HG03520 (cell line): ENCODE results near the gene CIBAR2.
"Not testable (repeated sequence)": the region's sequence is repeated elsewhere in the genome, so short reads cannot be mapped to it uniquely, and the experiment has no call there.

Experiments
- ATAC-seq: cut with Tn5 transposase; IDR thresholded peaks from one replicate; pipeline ENCODE4 v1.9.1; 2021; ENCODE audit warnings: mild to moderate bottlenecking, moderate library complexity; ENCODE audit not compliant: unreplicated experiment

The CIBAR2 gene

GRCh38 chr16:85064186-85064585 is 48.1 kb downstream of the CIBAR2 start:
- no peak for ATAC-seq

GRCh38 chr16:85062845-85063244 is 49.4 kb downstream of the CIBAR2 start:
- ATAC-seq = no peak

- no peak for ATAC-seq
Observed at GRCh38 chr16:85062323-85062722, 49.9 kb downstream of the CIBAR2 start.

DNA sequence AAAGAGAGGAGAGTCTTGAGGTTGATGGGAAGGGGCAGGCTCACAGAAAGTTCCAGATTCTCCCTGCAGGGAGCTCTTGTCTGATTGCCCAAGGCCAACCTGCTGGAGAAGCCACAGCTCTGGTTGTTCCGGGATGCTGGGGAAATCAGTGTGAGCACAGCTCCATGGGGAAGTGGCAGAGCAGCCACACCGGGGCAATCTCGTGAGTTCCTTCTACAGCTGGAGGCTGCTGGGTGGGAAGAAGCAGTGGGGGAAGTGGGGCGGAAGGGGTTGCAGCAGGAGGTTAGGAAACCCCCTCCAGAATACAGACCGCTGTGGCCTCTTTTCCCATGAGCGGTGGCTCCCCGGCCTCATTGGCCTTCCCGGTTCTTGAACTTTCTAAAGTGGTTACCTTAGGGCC is 50.7 kb downstream of the CIBAR2 start:
- no peak for ATAC-seq

DNA sequence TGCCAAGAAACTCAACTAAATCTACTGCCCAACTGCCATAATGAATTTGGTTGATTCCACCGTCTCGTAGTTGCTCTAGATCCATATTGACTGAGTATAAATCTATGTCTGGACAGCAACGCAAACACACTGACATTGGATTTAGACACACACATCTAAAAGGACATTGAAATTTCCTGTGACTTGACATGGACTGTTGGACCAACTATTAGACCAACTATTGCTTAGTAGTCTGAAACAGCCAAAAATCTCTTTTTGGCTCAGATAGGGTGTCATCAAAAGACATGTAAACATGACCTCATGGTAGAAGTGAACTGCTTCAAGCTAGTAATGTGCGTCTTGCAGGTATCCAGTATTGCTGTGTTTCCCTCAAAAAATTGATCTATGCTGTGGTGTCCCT is 53.4 kb downstream of the CIBAR2 start:
- no peak for ATAC-seq

GRCh38 chr16:85057948-85058347 is 54.3 kb downstream of the CIBAR2 start:
- no peak for ATAC-seq

- no peak for ATAC-seq
Observed at GRCh38 chr16:85057212-85057889, 54.9 kb downstream of the CIBAR2 start.

GRCh38 chr16:85056211-85056748 is 56.0 kb downstream of the CIBAR2 start:
- ATAC-seq = no peak

- ATAC-seq = peak; percentile 86
Observed at GRCh38 chr16:85055493-85056210, 56.6 kb downstream of the CIBAR2 start.

- ATAC-seq = no peak
Observed at GRCh38 chr16:85054948-85055492, 57.3 kb downstream of the CIBAR2 start.

DNA sequence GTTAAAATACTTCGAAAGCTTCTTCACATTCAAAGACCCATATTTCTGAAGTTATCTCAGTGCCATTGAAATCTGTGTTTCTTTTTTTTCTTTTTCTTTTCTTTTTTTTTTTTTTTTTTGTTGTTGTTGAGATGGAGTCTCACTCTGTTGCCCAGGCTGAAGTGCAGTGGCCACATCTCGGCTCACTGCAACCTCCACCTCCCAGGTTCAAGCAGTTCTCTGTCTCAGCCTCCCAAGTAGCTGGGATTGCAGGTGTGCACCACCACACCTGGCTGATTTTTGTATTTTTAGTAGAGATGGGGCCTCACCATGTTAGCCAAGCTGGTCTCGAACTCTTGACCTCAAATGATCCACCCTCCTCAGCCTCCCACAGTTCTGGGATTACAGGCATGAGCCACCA is 58.0 kb downstream of the CIBAR2 start:
- ATAC-seq = not testable (repeated sequence)

DNA sequence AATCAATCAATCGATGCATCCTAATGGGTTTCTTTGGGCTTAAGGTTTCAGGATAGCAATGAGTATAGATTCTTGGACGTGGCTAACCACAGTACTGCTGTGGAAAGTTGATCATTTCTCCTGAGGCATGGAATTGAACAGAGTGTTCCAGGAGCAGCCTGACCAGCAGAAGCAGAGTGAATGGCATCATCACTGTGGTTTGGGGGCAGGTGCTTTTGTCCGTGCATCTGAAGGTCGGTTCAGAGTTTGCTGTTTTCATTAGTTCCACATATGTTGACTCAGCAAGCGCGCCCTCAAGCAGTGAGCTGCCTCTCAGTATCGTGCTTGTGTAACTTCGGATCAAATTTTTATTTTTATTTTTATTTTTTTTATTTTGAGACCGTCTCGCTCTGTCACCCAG is 59.7 kb downstream of the CIBAR2 start:
- ATAC-seq = no peak

GRCh38 chr16:85051683-85052082 is 60.6 kb downstream of the CIBAR2 start:
- no peak for ATAC-seq

GRCh38 chr16:85051067-85051581 is 61.1 kb downstream of the CIBAR2 start:
- no peak for ATAC-seq

DNA sequence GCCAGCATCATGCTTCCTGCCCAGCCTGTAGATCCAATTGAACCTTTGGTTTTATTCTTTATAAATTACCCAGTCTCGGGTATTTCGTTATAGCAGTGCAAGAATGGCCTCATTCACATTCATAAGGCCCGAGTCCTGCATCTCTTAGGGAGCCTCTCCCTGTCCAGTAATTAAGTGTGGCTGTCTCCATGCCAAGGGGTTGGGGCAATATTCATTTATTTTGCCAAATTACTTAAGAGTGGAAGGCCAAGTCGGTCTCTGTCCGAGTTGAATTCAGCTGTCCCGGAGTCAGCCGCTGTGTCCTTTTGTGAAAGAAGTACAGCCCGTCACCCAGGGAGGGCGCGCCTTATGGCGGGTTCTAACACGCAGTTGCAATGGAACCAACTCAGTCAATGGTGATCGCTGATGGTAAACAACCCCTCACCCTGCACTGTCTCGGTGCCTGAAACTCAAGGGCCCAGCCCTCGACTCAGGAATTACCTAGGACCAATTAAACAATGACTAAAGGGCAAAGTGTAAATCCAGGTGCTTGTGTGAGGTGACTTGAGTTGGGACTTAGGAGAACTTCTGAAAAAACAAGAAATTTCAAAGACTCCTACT is 62.5 kb downstream of the CIBAR2 start:
- no peak for ATAC-seq

DNA sequence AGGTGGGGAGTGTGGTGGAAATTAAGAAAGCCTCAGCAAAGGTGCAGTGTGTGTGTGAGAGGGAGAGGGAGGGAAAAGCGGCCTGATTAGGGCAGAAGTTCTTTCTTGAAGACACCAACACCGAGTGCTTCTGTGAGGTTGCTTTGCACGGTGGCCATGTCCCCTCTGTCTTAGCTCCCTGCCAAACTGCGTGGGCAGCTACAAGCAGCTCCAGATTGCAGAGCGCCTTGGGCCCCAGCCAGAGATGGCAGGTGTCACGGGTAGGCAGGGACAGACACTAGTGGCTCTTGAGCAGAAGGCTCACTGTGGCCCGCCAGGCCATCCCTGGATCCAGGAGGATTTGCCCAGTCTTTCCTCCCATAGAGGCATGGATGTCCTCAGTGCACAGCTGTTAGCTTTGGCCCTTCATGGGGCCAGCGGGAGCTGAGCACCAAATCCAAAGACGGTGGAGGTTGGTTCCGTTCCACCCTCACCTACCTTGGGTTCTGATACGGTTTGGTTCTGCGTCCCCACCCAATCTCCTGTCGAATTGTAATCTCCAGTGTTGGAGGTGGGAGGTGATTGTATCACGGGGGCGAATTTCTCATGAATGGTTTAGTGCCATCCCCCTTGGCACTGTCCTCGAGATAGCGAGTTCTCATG is 63.2 kb downstream of the CIBAR2 start:
- ATAC-seq = no peak
